D341Med (cell line): ENCODE data around the gene ANO2.
"Not testable (repeated sequence)": the region's sequence is repeated elsewhere in the genome, so short reads cannot be mapped to it uniquely, and the experiment has no call there.

Experiments used
- DNase-seq: peaks from one replicate; pipeline ENCODE4 v3.0.0; 2012; ENCODE audit warnings: low spot score

Gene ANO2

GRCh38 chr12:5537771-5538170 lies 407.3 kb downstream of the ANO2 start:
- DNase-seq, result no peak

GRCh38 chr12:5537026-5537615 lies 407.9 kb downstream of the ANO2 start:
- not testable (repeated sequence) for DNase-seq

- peak; percentile 10 for DNase-seq
These were observed 409.5 kb downstream of the ANO2 start for GRCh38 chr12:5535541-5535940.

GRCh38 chr12:5534426-5535199 lies 410.4 kb downstream of the ANO2 start:
- DNase-seq, result no peak

- no peak for DNase-seq
These were observed 411.7 kb downstream of the ANO2 start for GRCh38 chr12:5533368-5533767.

- DNase-seq, result no peak
These were observed 419.2 kb downstream of the ANO2 start for GRCh38 chr12:5525783-5526367.

- peak; percentile 16 for DNase-seq
These were observed 420.2 kb downstream of the ANO2 start for GRCh38 chr12:5524769-5525436.

GRCh38 chr12:5524116-5524768 lies 420.8 kb downstream of the ANO2 start:
- DNase-seq, result peak; percentile 8

- DNase-seq, result no peak
These were observed 421.5 kb downstream of the ANO2 start for GRCh38 chr12:5523396-5524115.

GRCh38 chr12:5522432-5523335 lies 422.4 kb downstream of the ANO2 start:
- DNase-seq, result peak; percentile 10

GRCh38 chr12:5521456-5522325 lies 423.4 kb downstream of the ANO2 start:
- DNase-seq, result peak; percentile 5

- DNase-seq, result peak; percentile 15
These were observed 424.2 kb downstream of the ANO2 start for GRCh38 chr12:5520831-5521230.

- DNase-seq, result peak; percentile 10
These were observed 425.0 kb downstream of the ANO2 start for GRCh38 chr12:5520037-5520436.

GRCh38 chr12:5518584-5519365 lies 426.3 kb downstream of the ANO2 start:
- no peak for DNase-seq

- DNase-seq, result no peak
These were observed 428.5 kb downstream of the ANO2 start for GRCh38 chr12:5516371-5517241.

GRCh38 chr12:5515458-5515857 lies 429.6 kb downstream of the ANO2 start:
- DNase-seq, result no peak

- no peak for DNase-seq
These were observed 430.5 kb downstream of the ANO2 start for GRCh38 chr12:5514545-5514944.

GRCh38 chr12:5514016-5514415 lies 431.0 kb downstream of the ANO2 start:
- no peak for DNase-seq
